KMS-11 (cell line): ENCODE results near the gene CUEDC2.

Experiments
- H2AFZ ChIP-seq: fragments of 200-600 bp; sonication (generic); 2 replicates; pipeline ENCODE4 v1.6.1; 2016; ENCODE audit warnings: antibody characterized with exemption, mixed run types, low read depth
- H3K27ac ChIP-seq: fragments of 200-600 bp; sonication (generic); 2 replicates; pipeline ENCODE4 v1.6.1; 2016; ENCODE audit warnings: mild to moderate bottlenecking, mixed run types
- H3K27me3 ChIP-seq: fragments of 200-600 bp; sonication (generic); 2 replicates; pipeline ENCODE4 v1.6.1; 2017; ENCODE audit warnings: mild to moderate bottlenecking, low read depth, mixed run types, moderate library complexity; ENCODE audit not compliant: insufficient read depth
- H3K36me3 ChIP-seq: fragments of 200-600 bp; sonication (generic); 2 replicates; pipeline ENCODE4 v1.6.1; 2017; ENCODE audit warnings: mild to moderate bottlenecking, mixed run types; ENCODE audit not compliant: insufficient read depth
- H3K4me1 ChIP-seq: fragments of 200-600 bp; sonication (generic); 2 replicates; pipeline ENCODE4 v1.6.1; 2016; ENCODE audit warnings: mild to moderate bottlenecking, low read depth, mixed run types; ENCODE audit not compliant: poor library complexity, severe bottlenecking
- H3K4me2 ChIP-seq: fragments of 200-600 bp; sonication (generic); 2 replicates; pipeline ENCODE4 v1.7.0; 2016; ENCODE audit warnings: mild to moderate bottlenecking, mixed run types
- H3K4me3 ChIP-seq: fragments of 200-600 bp; sonication (generic); IDR thresholded peaks from 2 replicates; pipeline ENCODE4 v1.6.1; 2017; ENCODE audit warnings: low read depth, low read length, mixed read lengths; ENCODE audit not compliant: insufficient read depth
- H3K79me2 ChIP-seq: fragments of 200-600 bp; sonication (generic); 2 replicates; pipeline ENCODE4 v1.6.1; 2016; ENCODE audit warnings: low read depth, mixed run types; ENCODE audit not compliant: insufficient read depth
- H3K9ac ChIP-seq: fragments of 200-600 bp; sonication (generic); 2 replicates; pipeline ENCODE4 v1.6.1; 2016; ENCODE audit warnings: mild to moderate bottlenecking, mixed run types
- H4K20me1 ChIP-seq: fragments of 200-600 bp; sonication (generic); 2 replicates; pipeline ENCODE4 v1.6.1; 2016; ENCODE audit warnings: mild to moderate bottlenecking, mixed run types; ENCODE audit not compliant: insufficient read depth
- CTCF ChIP-seq: fragments of 200-600 bp; sonication (generic); conservative IDR thresholded peaks from 2 replicates; pipeline ENCODE4 v1.6.1; 2017; ENCODE audit warnings: low read depth, mild to moderate bottlenecking, antibody characterized with exemption, low read length, moderate library complexity, mixed read lengths

Gene CUEDC2

GRCh38 chr10:102425444-102425843 is 6.9 kb downstream of the CUEDC2 start:
- Histone ChIP-seq H3K4me2 (no peak overlapping the region), H3K36me3 (no peaks in the 10 kb centered on the region), H3K4me3 (no peak overlapping the region), H3K27ac (no peak overlapping the region), H3K4me1 (peaks cover 13% of the 10 kb centered on the region), H3K9ac (no peak overlapping the region), H2AFZ (no peak overlapping the region), H4K20me1 (no peaks in the 10 kb centered on the region), H3K27me3 (no peaks in the 10 kb centered on the region), H3K79me2 (no peaks in the 10 kb centered on the region)
- TF ChIP-seq CTCF: no peak

GRCh38 chr10:102424916-102425315 is 7.5 kb downstream of the CUEDC2 start:
- TF ChIP-seq CTCF: no peak
- H3K4me3 ChIP-seq: no peak overlapping the region
- H3K4me2 ChIP-seq: no peak overlapping the region
- no peak overlapping the region for H2AFZ ChIP-seq
- no peaks in the 10 kb centered on the region for H3K36me3 ChIP-seq
- no peak overlapping the region for H3K27ac ChIP-seq
- H3K9ac ChIP-seq: no peak overlapping the region
- H4K20me1 ChIP-seq: no peaks in the 10 kb centered on the region
- H3K79me2 ChIP-seq: no peaks in the 10 kb centered on the region
- peaks cover 13% of the 10 kb centered on the region for H3K4me1 ChIP-seq
- no peaks in the 10 kb centered on the region for H3K27me3 ChIP-seq

DNA sequence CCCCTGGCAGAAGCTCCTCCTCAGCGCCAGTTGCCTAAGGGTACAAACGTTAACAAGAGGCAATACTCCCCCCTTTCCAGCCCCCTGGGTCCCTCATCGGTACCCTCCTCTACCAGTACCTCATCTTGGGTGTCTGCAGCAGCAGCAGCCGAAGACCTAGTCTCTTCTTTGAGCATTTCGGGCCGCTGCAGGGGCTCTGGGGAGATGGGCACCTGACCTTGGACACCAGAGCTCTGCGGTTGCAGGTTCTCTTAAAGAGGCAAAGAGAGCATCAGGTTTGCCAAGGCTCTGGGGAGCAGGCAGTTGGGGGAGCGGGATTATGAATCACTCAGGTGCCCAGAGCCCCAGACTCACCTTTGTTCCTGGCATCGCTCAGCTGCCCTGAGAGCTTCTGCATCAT is 8.2 kb downstream of the CUEDC2 start:
- no peak overlapping the region for H3K27ac ChIP-seq
- no peaks in the 10 kb centered on the region for H4K20me1 ChIP-seq
- peaks cover 15% of the 10 kb centered on the region for H3K4me1 ChIP-seq
- no peaks in the 10 kb centered on the region for H3K27me3 ChIP-seq
- H3K9ac ChIP-seq: no peak overlapping the region
- no peaks in the 10 kb centered on the region for H3K79me2 ChIP-seq
- H3K4me3 ChIP-seq: no peak overlapping the region
- H3K4me2 ChIP-seq: no peak overlapping the region
- TF ChIP-seq CTCF: no peak
- no peaks in the 10 kb centered on the region for H3K36me3 ChIP-seq
- H2AFZ ChIP-seq: no peak overlapping the region

DNA sequence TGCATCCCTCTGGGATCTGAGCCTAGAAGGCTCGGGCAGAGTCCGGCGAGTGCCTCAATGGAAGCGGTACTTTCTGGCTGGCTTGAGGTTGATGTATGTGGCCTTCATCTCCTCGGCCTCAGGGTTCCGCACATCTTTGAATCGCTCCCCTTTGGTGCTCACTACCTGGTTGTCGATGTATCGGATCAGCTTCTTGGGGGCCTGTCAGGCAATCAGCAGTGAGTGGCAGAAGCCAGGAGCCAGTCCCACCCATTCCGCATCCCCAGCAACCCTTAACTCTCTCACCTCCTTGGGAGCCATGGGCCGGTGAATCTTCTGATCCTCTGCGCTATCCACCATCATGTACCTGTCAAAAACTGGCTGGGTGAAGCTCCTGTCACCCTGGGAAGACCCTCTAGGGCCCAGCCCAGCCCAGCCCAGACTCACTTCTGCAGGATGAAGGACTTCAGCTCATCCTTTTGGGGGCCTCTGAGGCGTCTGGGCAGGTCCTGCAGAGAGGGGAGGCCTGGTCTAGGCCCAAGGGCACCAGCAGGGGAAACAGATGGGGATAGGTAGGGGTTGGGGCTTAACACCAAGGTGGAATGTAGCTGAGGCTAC is 8.9 kb downstream of the CUEDC2 start:
- Histone ChIP-seq H3K36me3 (no peaks in the 10 kb centered on the region), H3K9ac (no peak overlapping the region), H3K4me1 (peaks cover 17% of the 10 kb centered on the region), H3K79me2 (no peaks in the 10 kb centered on the region), H3K27me3 (no peaks in the 10 kb centered on the region; the same call in 1 of the 2 replicates), H4K20me1 (no peaks in the 10 kb centered on the region), H3K4me2 (no peak overlapping the region), H3K27ac (no peak overlapping the region), H2AFZ (no peak overlapping the region), H3K4me3 (no peak overlapping the region)
- no peak for TF ChIP-seq CTCF
